SK-N-SH (cell line): ENCODE data around the gene SOAT2.

ENCODE experiments used
- CTCF ChIP-seq: fragments of 200-600 bp; sonication (generic); IDR thresholded peaks from 2 replicates; pipeline ENCODE4 v1.6.1; 2017; ENCODE audit warnings: antibody characterized with exemption, mild to moderate bottlenecking, moderate library complexity
- EP300 ChIP-seq, 2 experiments: IDR thresholded peaks; 2 replicates each; pipeline versions ENCODE4 v1.4.0 to v1.6.1; 2012; ENCODE audit warnings: borderline replicate concordance in 1 of 2, low read depth in 1 of 2, low read length in 1 of 2
- EZH2phosphoT487 ChIP-seq: fragments of 200-600 bp; sonication (generic); IDR thresholded peaks from 2 replicates; pipeline ENCODE4 v1.6.1; 2017; ENCODE audit warnings: low read depth, mixed run types, mild to moderate bottlenecking, antibody characterized with exemption, moderate library complexity, borderline replicate concordance
- GABPA ChIP-seq: IDR thresholded peaks from 2 replicates; pipeline ENCODE4 v1.4.0; 2012; ENCODE audit warnings: low read depth, mild to moderate bottlenecking
- GATA2 ChIP-seq: sonication (generic); formaldehyde crosslinking; IDR thresholded peaks from 2 replicates; pipeline ENCODE4 v1.5.0; 2020; ENCODE audit warnings: mild to moderate bottlenecking, missing genetic modification reagents
- MAX ChIP-seq: IDR thresholded peaks from 2 replicates; pipeline ENCODE4 v1.4.0; 2012; ENCODE audit warnings: low read depth
- NFIC ChIP-seq: IDR thresholded peaks from 2 replicates; pipeline ENCODE4 v1.4.0; 2012; ENCODE audit warnings: borderline replicate concordance
- RAD21 ChIP-seq: IDR thresholded peaks from 2 replicates; pipeline ENCODE4 v1.6.1; 2012; ENCODE audit warnings: mild to moderate bottlenecking, low read length
- USF2 ChIP-seq: fragments of 150-350 bp; IDR thresholded peaks from 2 replicates; pipeline ENCODE4 v1.6.1; 2017; ENCODE audit warnings: antibody characterized with exemption, low read length, low read depth, borderline replicate concordance

- TF ChIP-seq EZH2phosphoT487 = no peak
- no peak for TF ChIP-seq MAX
- TF ChIP-seq EP300 (IDR thresholded peaks at IDR 0.05; ENCODE audit: borderline replicate concordance in 1 of 2, low read depth in 1 of 2, low read length in 1 of 2) = no peak
- TF ChIP-seq CTCF = no peak; the same call in 1 of the 2 replicates
- no peak for TF ChIP-seq RAD21
- TF ChIP-seq USF2 = no peak
- no peak for TF ChIP-seq GABPA
- no peak for TF ChIP-seq NFIC
- TF ChIP-seq GATA2 (CRISPR knock-in tag) = no peak
These were observed 41.8 kb upstream of the SOAT2 start for GRCh38 chr12:53061404-53062010.
